Measurements from ENCODE around the gene ISL2.

DNA sequence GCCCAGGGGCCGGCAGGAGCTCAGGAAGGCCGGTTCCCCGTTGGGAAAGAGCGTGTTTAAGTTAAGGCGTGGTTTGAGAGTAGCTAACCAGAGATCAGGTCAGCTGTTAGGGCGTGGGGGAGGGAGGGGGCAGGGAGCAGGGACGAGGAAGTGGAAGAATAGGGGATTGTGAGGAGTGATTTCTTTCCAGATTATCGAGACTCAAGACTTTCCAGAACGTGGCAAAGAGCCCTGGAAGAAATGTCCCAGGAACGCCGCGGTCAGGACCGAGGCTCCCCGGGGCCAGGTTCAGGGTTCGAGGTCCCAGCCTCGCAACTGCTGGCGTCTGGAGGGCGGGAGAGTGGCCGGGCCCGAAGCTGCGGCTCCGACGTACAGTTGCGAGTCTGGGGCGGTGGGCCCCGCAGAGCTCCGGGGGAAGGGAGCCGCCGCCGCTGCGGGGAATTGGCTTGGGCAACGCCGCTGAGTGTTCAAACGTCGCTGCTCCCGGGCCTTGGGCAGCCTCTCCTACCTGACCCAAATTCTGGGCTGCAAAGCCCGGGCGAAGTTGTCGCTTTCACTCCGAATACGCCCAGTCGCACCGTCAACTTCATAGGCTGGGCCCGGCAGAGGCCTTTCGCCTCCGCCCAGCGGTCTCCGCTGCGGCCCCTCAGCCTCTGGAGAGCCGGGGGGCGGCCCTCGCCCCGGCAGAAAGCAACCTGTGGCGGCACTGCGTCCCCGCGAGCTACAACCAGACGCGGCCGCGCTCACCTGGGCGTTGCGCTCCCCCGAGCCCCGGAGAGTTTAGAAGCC lies 9.5 kb downstream of the ISL2 start:
- TF ChIP-seq CTCF (IDR thresholded peaks at IDR 0.05; ENCODE audit: low read length): no peak
- no peak for TF ChIP-seq EZH2 (IDR thresholded peaks at IDR 0.05; ENCODE audit: borderline replicate concordance, low read length)
